GM18907 (cell line): ENCODE data around the gene MCTP1.
A peak's percentile ranks its signal among the peaks of the same experiment; 100 is the strongest.

Experiments used
- ATAC-seq: cut with Tn5 transposase; IDR thresholded peaks from one replicate; pipeline ENCODE4 v1.9.1; 2021; ENCODE audit warnings: mild to moderate bottlenecking, moderate library complexity; ENCODE audit not compliant: unreplicated experiment

MCTP1 gene

GRCh38 chr5:95130941-95131340 is 154.0 kb downstream of the MCTP1 start:
- no peak for ATAC-seq

- ATAC-seq, result no peak
Measured at GRCh38 chr5:95124731-95125130, 160.2 kb downstream of the MCTP1 start.

- no peak for ATAC-seq
Measured at GRCh38 chr5:95124101-95124500, 160.8 kb downstream of the MCTP1 start.

DNA sequence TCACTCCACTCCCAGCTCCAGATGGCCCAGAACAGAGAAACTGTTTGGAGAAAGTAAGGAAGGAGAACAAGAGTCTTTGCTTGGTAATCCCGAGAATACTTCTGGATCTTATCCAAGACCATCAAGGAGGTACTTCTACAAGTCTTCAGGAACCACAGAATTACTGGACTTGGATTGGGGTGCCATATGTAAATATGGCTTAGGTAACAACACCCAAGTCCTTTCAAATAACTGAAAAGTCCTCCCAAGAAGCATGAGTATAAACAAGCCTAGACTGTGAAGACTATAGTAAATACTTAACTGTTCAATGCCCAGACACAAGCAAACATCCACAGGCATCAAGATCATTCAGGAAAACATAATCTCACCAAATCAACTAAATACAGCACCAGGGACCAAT is 170.0 kb downstream of the MCTP1 start:
- no peak for ATAC-seq

GRCh38 chr5:95114305-95114704 is 170.6 kb downstream of the MCTP1 start:
- no peak for ATAC-seq

- no peak for ATAC-seq
Measured at GRCh38 chr5:95113489-95113888, 171.4 kb downstream of the MCTP1 start.

GRCh38 chr5:95111141-95111540 is 173.8 kb downstream of the MCTP1 start:
- ATAC-seq, result no peak

DNA sequence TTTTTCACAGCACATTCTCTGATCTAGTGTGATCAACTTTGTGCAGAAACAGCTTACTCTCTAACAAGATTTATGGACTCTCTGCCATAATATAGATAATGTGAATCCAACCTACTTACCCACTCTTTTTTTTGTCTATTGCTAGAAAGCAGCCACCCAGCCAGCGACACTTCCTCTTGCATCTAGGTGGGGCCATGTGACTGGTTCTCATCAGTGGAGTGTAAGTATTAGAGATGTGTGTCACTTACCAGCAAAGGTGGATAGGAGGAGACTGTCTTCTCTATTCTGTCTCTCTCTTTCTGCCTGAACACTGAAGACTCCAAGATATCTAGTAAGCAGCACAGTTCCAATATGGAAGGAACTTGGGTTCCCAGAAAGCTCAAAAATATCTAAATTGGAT is 174.8 kb downstream of the MCTP1 start:
- no peak for ATAC-seq

DNA sequence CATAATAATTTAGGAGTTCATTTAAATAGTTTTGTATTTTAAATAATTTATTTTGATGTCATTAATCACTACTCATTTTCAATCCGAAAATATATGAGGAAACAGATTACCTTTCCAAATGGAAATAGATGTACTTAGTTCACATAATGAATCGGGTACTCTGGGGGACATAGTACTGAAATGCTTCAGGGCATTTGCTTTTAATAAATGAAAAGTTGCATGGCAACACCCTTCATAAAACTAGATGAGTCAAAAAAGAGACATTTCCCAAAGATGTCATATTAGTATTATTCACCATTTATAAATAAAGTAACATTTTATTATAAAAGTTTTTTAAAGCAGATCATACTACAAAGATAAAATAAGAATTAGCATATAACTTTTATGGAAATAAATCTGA is 177.8 kb downstream of the MCTP1 start:
- no peak for ATAC-seq

DNA sequence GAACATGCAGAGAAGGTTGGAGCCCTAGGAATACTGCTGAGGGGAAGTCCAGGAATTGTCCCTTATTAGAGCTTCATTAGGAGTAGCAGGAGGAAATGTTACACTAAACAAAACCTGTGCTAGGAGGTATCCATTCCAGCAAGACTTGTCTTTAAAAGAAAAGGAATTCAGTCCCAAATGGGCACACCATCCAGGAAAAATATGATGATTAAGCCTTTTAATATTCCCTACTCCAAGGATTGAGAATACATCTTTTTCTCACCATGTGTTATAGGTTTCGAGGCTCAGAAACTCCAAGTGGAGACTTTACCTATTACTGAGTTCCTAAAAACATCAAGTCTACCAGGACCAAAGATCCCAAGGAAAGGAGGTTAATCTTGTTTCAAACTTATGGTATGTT is 179.3 kb downstream of the MCTP1 start:
- no peak for ATAC-seq

DNA sequence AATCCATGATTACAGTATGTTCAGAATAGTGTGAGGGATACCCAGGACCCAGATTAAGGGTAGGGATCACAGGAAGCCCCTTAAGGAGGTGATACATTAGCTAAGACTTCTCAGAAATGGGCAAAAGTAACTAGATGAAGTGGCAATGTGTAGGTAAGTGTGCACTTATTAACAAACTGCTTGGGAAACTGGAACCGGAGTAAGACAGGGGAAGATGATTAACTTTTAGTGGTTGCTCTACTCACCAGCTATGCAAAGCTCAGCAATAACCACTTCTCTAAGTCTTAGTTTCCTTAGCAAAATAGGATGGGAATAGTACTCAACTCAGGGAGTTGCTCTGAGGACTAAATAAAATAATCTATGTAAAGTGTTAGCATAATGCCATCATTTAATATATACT is 182.2 kb downstream of the MCTP1 start:
- ATAC-seq, result peak; percentile 99

GRCh38 chr5:95102080-95102479 is 182.8 kb downstream of the MCTP1 start:
- ATAC-seq, result peak; percentile 49

GRCh38 chr5:95100551-95100950 is 184.3 kb downstream of the MCTP1 start:
- no peak for ATAC-seq

DNA sequence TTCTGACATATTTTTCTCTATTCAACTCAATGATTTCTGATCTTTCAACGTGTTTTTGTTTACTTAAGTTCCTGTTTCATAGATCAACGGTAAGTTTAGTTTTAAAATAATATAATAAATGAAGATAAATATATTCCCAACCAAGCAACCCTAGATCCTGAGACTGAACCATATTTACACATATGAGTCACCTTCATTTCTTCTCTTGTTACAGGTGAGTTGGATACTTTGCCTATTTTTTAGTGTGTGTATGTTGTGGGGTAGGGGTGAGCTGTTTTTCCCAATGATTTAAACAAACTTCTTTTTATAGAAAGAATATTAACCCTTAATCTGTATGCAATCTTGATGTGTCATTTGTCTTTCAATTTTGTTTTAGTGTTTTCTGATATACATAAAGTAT is 186.9 kb downstream of the MCTP1 start:
- ATAC-seq, result no peak

GRCh38 chr5:95093211-95093610 is 191.7 kb downstream of the MCTP1 start:
- ATAC-seq, result no peak

DNA sequence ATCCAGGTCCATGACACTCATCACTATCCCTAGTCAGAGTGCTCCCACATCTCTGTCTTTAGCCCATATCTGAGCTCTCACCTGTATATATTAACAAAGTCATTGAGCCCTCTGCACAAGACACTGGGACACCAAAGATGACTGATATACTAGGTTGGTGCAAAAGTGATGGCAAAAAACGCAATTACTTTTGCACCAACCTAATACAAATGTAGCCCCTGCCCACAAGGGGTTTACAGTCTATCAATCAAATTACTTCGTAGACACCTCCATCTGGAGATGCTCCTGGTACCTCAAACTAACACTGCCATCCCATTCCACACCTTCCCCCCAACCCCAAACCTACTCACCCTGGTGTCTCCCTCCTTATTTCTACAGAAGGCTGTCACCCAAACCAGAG is 194.1 kb downstream of the MCTP1 start:
- no peak for ATAC-seq

DNA sequence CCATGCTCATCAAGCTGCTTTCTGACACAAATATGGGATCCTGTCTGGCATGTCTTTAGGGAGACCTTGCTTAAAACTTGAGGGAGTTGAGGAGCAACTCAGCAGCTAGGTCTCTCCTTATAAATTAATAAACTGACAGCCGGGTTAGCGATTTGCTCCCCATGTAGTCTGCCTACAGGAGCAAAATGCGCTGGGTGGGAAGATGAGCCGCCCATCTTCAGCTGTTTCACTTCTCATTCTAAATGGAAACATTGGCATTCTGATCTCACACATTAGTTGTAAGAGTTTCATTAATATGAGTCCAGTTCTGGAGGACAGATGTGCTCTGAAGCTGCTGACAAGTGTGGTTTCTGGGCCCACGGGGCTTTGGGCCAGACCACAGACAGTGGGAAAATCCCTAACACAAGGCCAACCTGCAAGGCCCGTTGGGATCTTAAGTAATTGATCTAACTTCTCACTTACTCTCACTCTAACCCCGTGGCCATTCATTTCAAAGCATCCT is 197.0 kb downstream of the MCTP1 start:
- peak; percentile 90 for ATAC-seq

- ATAC-seq, result peak; percentile 57
Measured at GRCh38 chr5:95086927-95087815, 197.7 kb downstream of the MCTP1 start.

DNA sequence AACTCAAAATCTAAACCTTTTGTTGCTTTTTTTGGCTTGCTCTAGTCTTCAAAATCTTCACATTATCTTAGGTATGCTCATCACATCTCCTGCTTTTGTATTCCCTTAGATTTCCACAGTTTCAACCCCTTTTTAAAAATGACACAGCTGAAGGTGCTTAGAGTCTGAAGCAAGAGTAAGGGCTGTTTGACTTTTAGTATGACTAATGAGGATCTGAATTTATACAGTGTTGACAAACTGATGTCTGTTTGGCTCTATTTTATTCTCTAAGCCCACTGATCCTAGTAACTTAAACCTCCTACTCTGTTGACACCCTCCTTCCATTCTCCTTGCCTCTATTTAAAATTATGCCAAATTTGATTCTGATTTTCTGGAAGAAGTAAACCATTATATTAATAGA is 200.1 kb downstream of the MCTP1 start:
- ATAC-seq, result no peak

DNA sequence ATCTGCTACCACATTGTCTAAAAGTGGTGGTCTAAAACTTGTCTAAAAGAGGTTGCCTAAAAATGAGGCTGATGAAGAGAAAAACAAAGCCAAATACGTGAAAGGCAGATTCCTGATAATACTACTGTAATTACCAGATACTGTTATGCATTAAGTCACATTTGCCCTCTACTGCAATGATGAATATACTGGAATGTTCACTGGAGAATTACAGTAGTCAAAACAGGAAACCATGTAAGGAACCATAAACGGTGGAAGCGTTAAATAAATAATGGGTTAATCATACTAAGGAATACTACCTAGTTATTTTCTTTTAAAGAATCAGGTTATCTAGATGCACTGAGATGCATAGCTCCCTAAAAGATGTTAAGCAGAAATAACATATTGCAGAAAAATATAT is 201.3 kb downstream of the MCTP1 start:
- no peak for ATAC-seq

- ATAC-seq, result peak; percentile 20
Measured at GRCh38 chr5:95081982-95082381, 202.9 kb downstream of the MCTP1 start.

DNA sequence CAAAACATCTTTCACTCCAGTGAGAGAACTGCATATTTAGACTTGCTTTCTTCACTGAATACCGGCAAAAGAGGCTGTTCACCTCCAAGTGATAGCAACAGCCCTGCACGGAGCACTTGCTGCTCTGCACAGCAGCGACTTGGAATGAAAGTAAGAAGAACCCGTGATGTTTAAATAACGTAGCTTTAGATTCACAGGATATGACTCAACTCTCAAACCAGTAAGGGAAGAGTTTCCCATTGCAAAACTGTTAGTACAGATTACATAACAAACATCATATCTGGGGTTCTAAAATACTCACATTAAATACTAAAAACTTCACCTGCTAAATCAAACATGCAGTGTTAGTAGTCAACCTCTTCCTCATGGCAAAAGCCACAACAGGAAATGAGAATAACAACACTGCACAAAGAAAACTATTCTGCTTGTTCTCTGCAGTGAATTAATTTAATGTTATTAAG is 203.4 kb downstream of the MCTP1 start:
- peak; percentile 90 for ATAC-seq

DNA sequence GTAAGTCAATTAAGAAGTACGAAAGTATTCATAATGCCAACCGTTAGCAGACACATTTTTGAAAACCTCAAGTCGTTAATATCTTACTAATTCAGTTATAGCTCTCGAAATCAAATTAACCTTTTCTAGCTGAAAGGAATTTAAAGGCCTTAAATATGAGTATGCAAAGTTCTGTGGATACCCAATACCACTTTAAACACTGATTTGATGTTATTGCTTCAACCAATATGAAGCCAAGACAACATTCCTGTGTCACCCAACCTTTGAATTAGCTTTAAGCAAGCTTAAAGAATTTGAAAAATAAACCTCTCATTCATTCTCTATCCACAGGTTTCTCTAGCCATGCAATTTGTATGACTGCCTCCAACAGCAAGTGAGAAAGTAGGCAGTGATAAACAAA is 204.5 kb downstream of the MCTP1 start:
- no peak for ATAC-seq
